Vagina (tissue), 2 donors: ENCODE results near the gene ZNF385B. TPM values are rescaled to one million over a fixed set of nuclear protein-coding genes. Genes with fewer than 3 reads are reported as not detected.

ENCODE experiments used
- DNase-seq, 2 donors: peaks; one replicate each; pipeline ENCODE4 v3.0.0-alpha.2; 2017; ENCODE audit errors: extremely low spot score in 2 of 2
- H3K27ac ChIP-seq: fragments of 200-600 bp; sonication (generic); one replicate; pipeline ENCODE4 v1.5.1; 2019
- H3K27me3 ChIP-seq: fragments of 200-600 bp; sonication (generic); one replicate; pipeline ENCODE4 v1.5.1; 2019
- H3K36me3 ChIP-seq, 2 donors: fragments of 200-600 bp; sonication (generic); one replicate each; pipeline ENCODE4 v1.5.1; 2017 to 2019
- H3K4me1 ChIP-seq: fragments of 200-600 bp; sonication (generic); one replicate; pipeline ENCODE4 v1.5.1; 2019
- H3K4me3 ChIP-seq, 2 donors: fragments of 200-600 bp; sonication (generic); 1 replicate in 1 of 2; 2 replicates in 1 of 2; pipeline ENCODE4 v1.5.1; 2016 to 2019
- H3K9me3 ChIP-seq: fragments of 200-600 bp; sonication (generic); one replicate; pipeline ENCODE4 v1.5.1; 2019
- CTCF ChIP-seq, 3 experiments: fragments of 450-650 bp in 2 of 3; fragments of 200-600 bp in 1 of 3; sonication (generic) in 1 of 3; IDR thresholded peaks; one replicate each; pipeline ENCODE4 v1.5.1; 2017 to 2019; ENCODE audit warnings: antibody characterized with exemption in 3 of 3, mild to moderate bottlenecking in 2 of 3, moderate library complexity in 2 of 3
- POLR2A ChIP-seq, 2 donors: fragments of 450-650 bp; IDR thresholded peaks; one replicate each; pipeline ENCODE4 v1.6.1; 2017; ENCODE audit warnings: antibody characterized with exemption in 2 of 2, mild to moderate bottlenecking in 2 of 2, moderate library complexity in 2 of 2
- POLR2AphosphoS5 ChIP-seq, 2 donors: sonication (generic); formaldehyde crosslinking; IDR thresholded peaks; one replicate each; pipeline ENCODE4 v1.9.0; 2017; ENCODE audit warnings: antibody characterized with exemption in 2 of 2, mild to moderate bottlenecking in 2 of 2, low read depth in 1 of 2; ENCODE audit not compliant: insufficient read depth in 1 of 2
- intact Hi-C: fragments of 100-400 bp; cut with DNase I; formaldehyde crosslinking; loops from one replicate; pipeline ENCODE4 v1.15.1; 2023
- total RNA-seq: library from RNA; depleted of rRNA; stranded (reverse); fragments of >200 nt; gene quantifications from one replicate; pipeline ENCODE4 v1.2.3, GENCODE V29; 2016

ZNF385B gene
- total RNA-seq, 1 donor from 2014 or later = 11.5 TPM

- TF ChIP-seq CTCF (IDR thresholded peaks at IDR 0.05) = no peak
- no peak for TF ChIP-seq POLR2A (IDR thresholded peaks at IDR 0.05)
- TF ChIP-seq POLR2AphosphoS5 (IDR thresholded peaks at IDR 0.05; ENCODE audit: insufficient read depth in 1 of 2, low read depth in 1 of 2) = no peak
- Histone ChIP-seq H3K9me3 (no peaks in the 10 kb centered on the region), H3K4me1 (no peaks in the 10 kb centered on the region), H3K4me3 (no peak overlapping the region), H3K36me3 (no peaks in the 10 kb centered on the region), H3K27me3 (no peaks in the 10 kb centered on the region), H3K27ac (no peak overlapping the region)
- no peak for DNase-seq
- intact Hi-C loops = no loop called here
Observed at GRCh38 chr2:179613701-179614100, 247.7 kb downstream of the ZNF385B start.

- DNase-seq = no peak
- Histone ChIP-seq H3K4me1 (no peaks in the 10 kb centered on the region), H3K36me3 (no peaks in the 10 kb centered on the region), H3K27me3 (no peaks in the 10 kb centered on the region), H3K9me3 (no peaks in the 10 kb centered on the region), H3K27ac (no peak overlapping the region), H3K4me3 (no peak overlapping the region)
- TF ChIP-seq CTCF (IDR thresholded peaks at IDR 0.05) = no peak
- no peak for TF ChIP-seq POLR2AphosphoS5 (IDR thresholded peaks at IDR 0.05; ENCODE audit: insufficient read depth in 1 of 2, low read depth in 1 of 2)
- TF ChIP-seq POLR2A (IDR thresholded peaks at IDR 0.05) = no peak
- intact Hi-C loops = no loop called here
Observed at GRCh38 chr2:179613299-179613651, 248.1 kb downstream of the ZNF385B start.

- Histone ChIP-seq H3K36me3 (no peaks in the 10 kb centered on the region), H3K4me3 (no peak overlapping the region), H3K27ac (no peak overlapping the region), H3K27me3 (no peaks in the 10 kb centered on the region), H3K9me3 (no peaks in the 10 kb centered on the region), H3K4me1 (no peaks in the 10 kb centered on the region)
- DNase-seq = no peak
- no peak for TF ChIP-seq POLR2AphosphoS5 (IDR thresholded peaks at IDR 0.05; ENCODE audit: insufficient read depth in 1 of 2, low read depth in 1 of 2)
- intact Hi-C loops = no loop called here
Observed at GRCh38 chr2:179612591-179613298, 248.7 kb downstream of the ZNF385B start.

- H3K9me3 ChIP-seq = no peaks in the 10 kb centered on the region
- intact Hi-C loops = no loop called here
- TF ChIP-seq POLR2AphosphoS5 (IDR thresholded peaks at IDR 0.05; ENCODE audit: insufficient read depth in 1 of 2, low read depth in 1 of 2) (no peak), POLR2A (IDR thresholded peaks at IDR 0.05) (no peak), CTCF (IDR thresholded peaks at IDR 0.05) (no peak)
- H3K27ac ChIP-seq = no peak overlapping the region
- no peak for DNase-seq
- no peaks in the 10 kb centered on the region for H3K4me1 ChIP-seq
- no peak overlapping the region for H3K4me3 ChIP-seq
- no peaks in the 10 kb centered on the region for H3K27me3 ChIP-seq
- no peaks in the 10 kb centered on the region for H3K36me3 ChIP-seq
Observed at GRCh38 chr2:179612108-179612507, 249.3 kb downstream of the ZNF385B start.

- Histone ChIP-seq H3K27ac (no peak overlapping the region), H3K9me3 (no peaks in the 10 kb centered on the region), H3K36me3 (no peaks in the 10 kb centered on the region), H3K4me3 (no peak overlapping the region), H3K4me1 (no peaks in the 10 kb centered on the region), H3K27me3 (no peaks in the 10 kb centered on the region)
- intact Hi-C loops = no loop called here
- TF ChIP-seq CTCF (IDR thresholded peaks at IDR 0.05) (no peak), POLR2AphosphoS5 (IDR thresholded peaks at IDR 0.05; ENCODE audit: insufficient read depth in 1 of 2, low read depth in 1 of 2) (no peak), POLR2A (IDR thresholded peaks at IDR 0.05) (no peak)
- DNase-seq = no peak
Observed at GRCh38 chr2:179606141-179606540, 255.3 kb downstream of the ZNF385B start.
